ENCODE results near the gene NANOS3.

DNA sequence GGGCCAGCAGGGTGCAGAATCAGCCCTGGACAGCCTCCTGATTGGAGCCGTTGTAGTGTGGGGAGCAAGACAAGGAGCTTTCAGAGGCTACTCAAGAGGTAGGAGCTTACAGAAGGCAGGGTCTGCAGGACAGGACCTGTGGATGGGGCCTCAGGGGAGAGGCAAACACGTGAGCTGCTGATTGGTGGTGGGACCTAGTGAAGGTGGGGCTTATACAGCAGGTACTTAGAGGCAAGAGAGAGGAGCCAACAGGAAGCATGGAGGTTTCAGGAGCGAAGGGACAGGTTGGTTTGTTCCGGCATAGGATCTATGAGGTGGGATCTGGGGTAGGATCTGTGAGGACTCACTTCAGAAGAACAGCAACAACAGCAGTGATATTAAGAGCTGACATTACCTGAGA is 49.3 kb upstream of the NANOS3 start:
- TF ChIP-seq POLR2AphosphoS5 (IDR thresholded peaks at IDR 0.05; ENCODE audit: low read depth, low read length), result no peak
- no peak for TF ChIP-seq SIN3A (IDR thresholded peaks at IDR 0.05; ENCODE audit: borderline replicate concordance, insufficient read depth, low read length)
- TF ChIP-seq TAF1 (IDR thresholded peaks at IDR 0.05; ENCODE audit: borderline replicate concordance, insufficient read depth, low read length), result no peak
- TF ChIP-seq, protein P1, sequence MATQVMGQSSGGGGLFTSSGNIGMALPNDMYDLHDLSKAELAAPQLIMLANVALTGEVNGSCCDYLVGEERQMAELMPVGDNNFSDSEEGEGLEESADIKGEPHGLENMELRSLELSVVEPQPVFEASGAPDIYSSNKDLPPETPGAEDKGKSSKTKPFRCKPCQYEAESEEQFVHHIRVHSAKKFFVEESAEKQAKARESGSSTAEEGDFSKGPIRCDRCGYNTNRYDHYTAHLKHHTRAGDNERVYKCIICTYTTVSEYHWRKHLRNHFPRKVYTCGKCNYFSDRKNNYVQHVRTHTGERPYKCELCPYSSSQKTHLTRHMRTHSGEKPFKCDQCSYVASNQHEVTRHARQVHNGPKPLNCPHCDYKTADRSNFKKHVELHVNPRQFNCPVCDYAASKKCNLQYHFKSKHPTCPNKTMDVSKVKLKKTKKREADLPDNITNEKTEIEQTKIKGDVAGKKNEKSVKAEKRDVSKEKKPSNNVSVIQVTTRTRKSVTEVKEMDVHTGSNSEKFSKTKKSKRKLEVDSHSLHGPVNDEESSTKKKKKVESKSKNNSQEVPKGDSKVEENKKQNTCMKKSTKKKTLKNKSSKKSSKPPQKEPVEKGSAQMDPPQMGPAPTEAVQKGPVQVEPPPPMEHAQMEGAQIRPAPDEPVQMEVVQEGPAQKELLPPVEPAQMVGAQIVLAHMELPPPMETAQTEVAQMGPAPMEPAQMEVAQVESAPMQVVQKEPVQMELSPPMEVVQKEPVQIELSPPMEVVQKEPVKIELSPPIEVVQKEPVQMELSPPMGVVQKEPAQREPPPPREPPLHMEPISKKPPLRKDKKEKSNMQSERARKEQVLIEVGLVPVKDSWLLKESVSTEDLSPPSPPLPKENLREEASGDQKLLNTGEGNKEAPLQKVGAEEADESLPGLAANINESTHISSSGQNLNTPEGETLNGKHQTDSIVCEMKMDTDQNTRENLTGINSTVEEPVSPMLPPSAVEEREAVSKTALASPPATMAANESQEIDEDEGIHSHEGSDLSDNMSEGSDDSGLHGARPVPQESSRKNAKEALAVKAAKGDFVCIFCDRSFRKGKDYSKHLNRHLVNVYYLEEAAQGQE (IDR thresholded peaks at IDR 0.05; ENCODE audit: insufficient read depth in 1 of 2, low read depth in 2 of 2, low read length in 2 of 2), result no peak
- TF ChIP-seq FOXP2 (optimal IDR thresholded peaks at IDR 0.05; ENCODE audit: borderline replicate concordance, extremely low read depth, extremely low read length, insufficient read depth), result no peak
